HEK293T (cell line): ENCODE results near the gene SBNO2.

Experiments
- BHLHE40 ChIP-seq: fragments of 450-650 bp; IDR thresholded peaks from 2 replicates; pipeline ENCODE4 v1.6.1; 2016; ENCODE audit warnings: mild to moderate bottlenecking, moderate library complexity, borderline replicate concordance
- FOXM1 ChIP-seq: fragments of 450-650 bp; IDR thresholded peaks from 2 replicates; pipeline ENCODE4 v1.6.1; 2017; ENCODE audit warnings: mild to moderate bottlenecking, borderline replicate concordance
- HDGF ChIP-seq: fragments of 450-650 bp; IDR thresholded peaks from 2 replicates; pipeline ENCODE4 v1.6.1; 2017; ENCODE audit warnings: antibody characterized with exemption, borderline replicate concordance
- L3MBTL2 ChIP-seq: fragments of 450-650 bp; conservative IDR thresholded peaks from 2 replicates; pipeline ENCODE4 v1.6.1; 2016; ENCODE audit warnings: mild to moderate bottlenecking
- SP1 ChIP-seq: fragments of 450-650 bp; IDR thresholded peaks from 2 replicates; pipeline ENCODE4 v1.6.1; 2017

DNA sequence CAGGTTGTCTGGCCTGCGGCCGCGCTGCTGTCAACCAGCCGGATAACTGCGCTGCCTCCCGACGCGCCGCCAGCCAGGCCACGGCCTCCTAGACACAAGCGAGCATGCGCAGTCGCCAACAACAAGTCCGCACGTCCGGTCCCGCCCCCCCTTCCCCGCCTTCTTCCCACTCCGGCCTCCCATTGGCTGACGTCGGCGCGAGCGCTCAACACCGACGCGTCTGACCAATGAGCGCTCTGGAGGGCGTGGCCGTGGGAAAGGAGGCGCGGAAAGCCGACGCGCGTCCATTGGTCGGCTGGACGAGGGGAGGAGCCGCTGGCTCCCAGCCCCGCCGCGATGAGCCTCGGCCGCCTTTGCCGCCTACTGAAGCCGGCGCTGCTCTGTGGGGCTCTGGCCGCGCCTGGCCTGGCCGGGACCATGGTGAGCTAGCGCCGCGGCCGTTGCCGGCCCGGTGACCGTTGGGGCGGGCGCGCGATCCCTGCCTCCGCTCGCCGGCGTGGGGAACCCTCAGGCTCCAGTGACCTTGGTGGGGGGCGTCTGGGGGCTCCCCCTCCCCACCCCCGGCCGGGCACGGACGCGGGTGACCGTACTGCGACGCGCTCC lies 70.3 kb downstream of the SBNO2 start, which contains the start of gene GPX4:
- TF ChIP-seq FOXM1 (no peak), SP1 (no peak), HDGF (no peak), BHLHE40 (no peak), L3MBTL2 (no peak)
